HG03039 (cell line): Measurements from ENCODE around the gene TUBA1B.
"Not testable (repeated sequence)": the region's sequence is repeated elsewhere in the genome, so short reads cannot be mapped to it uniquely, and the experiment has no call there.

ENCODE experiments used
- ATAC-seq: cut with Tn5 transposase; IDR thresholded peaks from one replicate; pipeline ENCODE4 v1.9.1; 2021; ENCODE audit warnings: mild to moderate bottlenecking, moderate library complexity; ENCODE audit not compliant: unreplicated experiment

TUBA1B gene

GRCh38 chr12:49127971-49128370 is 3.2 kb downstream of the TUBA1B start:
- not testable (repeated sequence) for ATAC-seq

DNA sequence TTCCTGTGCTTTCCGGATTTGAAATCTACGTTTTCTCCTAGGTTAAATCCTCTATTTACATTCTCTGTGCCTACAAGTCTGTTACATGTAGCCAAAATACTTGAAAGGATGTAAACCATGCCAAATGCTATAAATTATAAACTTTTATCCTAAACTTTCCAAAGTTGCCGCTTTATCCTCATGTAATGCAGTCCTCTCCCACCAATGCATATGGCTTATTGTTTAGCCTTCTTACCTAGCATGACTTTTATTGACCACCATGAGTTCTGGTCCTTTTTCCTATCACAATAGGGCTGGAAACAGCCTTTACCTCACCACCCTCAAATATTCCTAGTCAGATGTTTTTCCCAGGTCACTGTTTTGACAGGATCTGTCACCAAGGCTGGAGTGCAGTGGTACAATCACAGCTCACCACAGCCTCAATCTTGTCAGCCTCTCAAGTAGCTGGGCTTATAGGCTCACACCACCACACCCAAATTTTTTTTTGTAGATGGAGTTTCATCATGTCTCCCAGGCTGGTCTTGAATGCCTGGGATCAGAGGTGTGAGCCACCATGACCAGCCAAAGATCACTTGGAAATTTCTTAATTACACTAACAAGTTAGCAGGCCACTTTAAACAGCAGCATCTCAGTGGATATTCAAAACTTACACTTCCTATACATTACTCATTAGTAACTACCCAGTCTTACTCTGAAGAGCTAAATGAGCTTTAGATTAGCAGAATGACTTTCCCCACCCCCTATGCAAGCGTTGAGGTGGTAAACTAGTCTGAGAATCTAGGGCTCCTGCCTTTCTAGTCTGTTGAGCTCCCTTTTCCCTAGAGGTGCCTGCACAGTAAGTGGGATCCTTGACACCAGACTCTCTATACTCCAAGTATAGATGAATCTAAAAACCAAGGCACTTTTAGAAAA is 4.1 kb downstream of the TUBA1B start:
- no peak for ATAC-seq

DNA sequence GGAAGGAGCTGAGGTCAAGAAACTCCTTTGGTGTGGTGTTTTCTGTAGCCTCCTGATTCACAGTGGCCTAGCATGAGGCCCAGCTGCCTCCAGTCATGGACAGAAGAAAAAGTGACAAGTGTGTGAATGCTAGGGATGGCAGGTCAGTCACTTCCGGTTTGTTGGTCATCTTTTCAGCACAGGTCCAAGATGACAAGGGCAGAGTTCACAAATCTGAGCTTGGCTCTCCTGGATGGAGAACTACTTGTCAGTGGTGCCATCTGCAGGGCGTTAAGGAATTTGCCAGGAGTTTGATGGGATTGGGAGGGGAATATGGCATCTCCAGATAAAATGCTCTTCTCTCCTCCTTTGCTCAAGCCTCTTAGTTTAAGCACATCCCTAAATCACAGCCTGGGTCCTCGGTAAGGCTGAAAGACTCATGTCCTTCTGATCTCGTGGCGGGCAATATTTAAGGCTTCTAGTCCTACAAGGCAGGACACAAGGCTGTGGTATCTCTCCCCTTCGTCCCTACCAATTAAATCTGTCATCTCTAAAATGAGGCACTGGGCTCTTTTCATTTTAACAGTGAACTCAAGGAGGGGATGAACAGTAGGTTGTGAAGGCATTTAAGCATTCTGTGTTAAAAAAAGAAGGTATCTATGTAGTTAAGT is 10.0 kb downstream of the TUBA1B start:
- no peak for ATAC-seq

DNA sequence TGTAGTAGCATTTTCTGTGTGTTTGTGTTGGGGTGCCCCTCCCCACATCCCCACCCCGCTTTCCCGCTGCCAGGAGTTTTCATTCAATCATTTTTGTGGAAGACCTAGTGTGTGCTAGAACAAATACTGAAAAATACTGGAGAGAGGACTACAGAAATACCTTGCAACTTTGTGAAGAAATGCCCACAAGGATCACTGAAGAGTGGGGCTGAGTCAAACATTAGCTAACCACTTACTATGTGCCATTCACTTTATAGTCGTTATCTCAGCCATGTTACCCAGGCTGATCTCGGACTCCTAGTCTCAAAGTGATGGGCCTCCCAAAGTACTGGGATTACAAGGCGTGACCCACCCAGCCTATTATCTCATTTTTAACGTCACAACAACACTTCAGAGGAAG is 20.0 kb downstream of the TUBA1B start:
- no peak for ATAC-seq

GRCh38 chr12:49110464-49111155 is 20.6 kb downstream of the TUBA1B start, which contains the start of gene LMBR1L:
Gene LMBR1L, minus strand, starts transcription at chr12:49110847. Its CDS starts 292 bp downstream, at chr12:49110555.
- ATAC-seq: peak; percentile 96

GRCh38 chr12:49109641-49110463 is 21.3 kb downstream of the TUBA1B start:
- no peak for ATAC-seq

GRCh38 chr12:49108958-49109404 is 22.2 kb downstream of the TUBA1B start:
- ATAC-seq: no peak

GRCh38 chr12:49105504-49106084 is 25.6 kb downstream of the TUBA1B start:
- ATAC-seq: no peak

GRCh38 chr12:49104822-49105221 is 26.4 kb downstream of the TUBA1B start:
- ATAC-seq: no peak

GRCh38 chr12:49100380-49100779 is 30.8 kb downstream of the TUBA1B start:
- ATAC-seq: no peak

- ATAC-seq: no peak
These were observed 32.5 kb downstream of the TUBA1B start for GRCh38 chr12:49098703-49099102.

DNA sequence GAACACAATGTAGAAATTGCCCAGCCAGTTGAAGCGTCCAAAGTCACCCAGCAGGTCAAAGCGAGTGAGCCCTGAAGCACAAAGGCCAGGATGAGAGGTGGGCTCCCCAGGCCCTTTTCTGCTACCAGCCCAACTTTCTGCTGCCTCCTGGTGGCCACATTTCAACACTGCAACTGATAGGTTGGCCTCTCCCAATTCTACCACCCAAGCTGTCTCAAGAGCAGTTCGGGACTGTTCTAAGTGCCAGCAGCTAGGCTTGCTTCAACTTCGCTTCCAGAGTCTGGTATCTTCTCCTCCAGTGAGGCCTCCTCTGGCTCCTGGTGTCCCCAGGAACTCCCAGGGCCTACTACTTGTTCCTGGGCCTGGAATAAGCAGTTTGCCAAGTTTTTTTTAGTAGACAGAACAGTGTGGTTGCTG is 33.2 kb downstream of the TUBA1B start:
- ATAC-seq: no peak

DNA sequence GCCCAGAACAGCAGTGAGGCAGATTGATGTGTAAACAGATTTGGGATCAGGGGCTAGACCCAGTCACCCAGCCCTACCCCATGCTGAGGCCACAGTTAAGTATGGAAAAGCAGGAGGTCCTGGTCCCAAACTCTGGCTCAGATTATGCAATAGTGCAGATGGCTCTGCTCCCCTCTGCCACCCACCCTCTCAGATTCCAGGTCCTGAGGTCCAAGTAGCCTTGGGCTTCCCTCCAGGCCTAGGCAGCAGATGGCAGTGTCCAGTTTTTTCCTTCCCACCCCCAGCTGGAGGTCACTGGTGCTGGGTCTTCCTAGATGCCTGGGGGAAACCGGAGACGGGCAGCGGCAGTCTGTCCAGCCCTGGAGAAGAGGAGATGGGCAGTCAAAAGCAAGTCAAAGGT is 33.8 kb downstream of the TUBA1B start:
- no peak for ATAC-seq

- ATAC-seq: no peak
These were observed 36.2 kb downstream of the TUBA1B start for GRCh38 chr12:49094975-49095365.

DNA sequence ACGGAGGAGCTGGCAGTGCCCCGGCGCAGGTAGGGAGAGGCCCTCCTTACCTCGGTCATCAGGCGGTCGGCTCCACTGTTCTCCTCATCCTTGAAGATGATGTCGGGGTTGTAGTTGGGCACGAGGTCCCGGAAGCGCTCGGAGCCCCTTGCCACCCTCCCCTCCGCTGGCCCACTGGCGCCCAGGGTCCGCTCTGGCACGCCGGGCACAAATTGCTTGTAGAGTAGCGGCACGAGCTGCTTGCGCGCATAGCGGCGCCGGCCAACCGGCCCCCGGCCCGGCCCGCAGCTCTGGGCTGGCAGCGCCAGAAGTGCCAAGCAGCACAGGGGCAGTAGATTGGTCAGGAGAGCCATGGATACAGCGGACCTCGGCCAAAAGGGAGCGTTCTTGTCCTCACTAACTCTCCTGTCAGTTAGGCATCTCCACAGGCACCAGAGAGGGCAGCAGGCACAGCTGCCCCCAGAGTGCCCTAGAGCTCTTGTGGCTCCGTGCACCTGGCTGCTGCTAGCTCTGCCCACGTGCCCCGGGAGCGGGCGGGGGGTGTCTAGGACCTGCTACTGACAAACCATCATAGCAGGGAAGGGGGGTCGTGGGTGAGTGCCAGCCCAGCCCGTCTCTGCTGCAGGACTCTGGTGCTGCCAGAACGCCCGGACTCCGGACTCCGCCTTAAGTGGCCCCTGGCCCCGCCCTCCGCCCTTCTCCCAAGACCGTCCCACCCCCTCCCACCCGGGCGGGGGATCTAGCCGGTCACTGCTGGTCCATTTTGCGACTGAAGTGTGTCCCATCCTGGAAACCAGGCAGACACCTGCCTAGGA is 36.8 kb downstream of the TUBA1B start, which contains the start of gene DHH:
Gene DHH, minus strand, starts transcription at position 642 of the 815 bp plus-strand sequence. Its CDS starts 289 bp downstream, at position 353.
- ATAC-seq: no peak

GRCh38 chr12:49093792-49094159 is 37.4 kb downstream of the TUBA1B start:
- ATAC-seq: no peak

GRCh38 chr12:49092816-49093406 is 38.3 kb downstream of the TUBA1B start:
- ATAC-seq: no peak

GRCh38 chr12:49092086-49092815 is 38.9 kb downstream of the TUBA1B start:
- ATAC-seq: no peak

- ATAC-seq: no peak
These were observed 39.4 kb downstream of the TUBA1B start for GRCh38 chr12:49091836-49092085.
